Hematopoietic multipotent progenitor cell treated with erythropoietin and hydrocortisone succinate and interleukin-3 and kit ligand, for 6 days (in vitro differentiated cells): ENCODE results near the gene KEL.

ENCODE experiments used
- DNase-seq: peaks from one replicate; pipeline ENCODE4 v3.0.0-alpha.2; 2015

KEL gene

GRCh38 chr7:142961595-142961972 lies 579 bp downstream of the KEL start:
- no peak for DNase-seq

GRCh38 chr7:142960955-142961512 lies 1.1 kb downstream of the KEL start:
- DNase-seq: peak; percentile 55

DNA sequence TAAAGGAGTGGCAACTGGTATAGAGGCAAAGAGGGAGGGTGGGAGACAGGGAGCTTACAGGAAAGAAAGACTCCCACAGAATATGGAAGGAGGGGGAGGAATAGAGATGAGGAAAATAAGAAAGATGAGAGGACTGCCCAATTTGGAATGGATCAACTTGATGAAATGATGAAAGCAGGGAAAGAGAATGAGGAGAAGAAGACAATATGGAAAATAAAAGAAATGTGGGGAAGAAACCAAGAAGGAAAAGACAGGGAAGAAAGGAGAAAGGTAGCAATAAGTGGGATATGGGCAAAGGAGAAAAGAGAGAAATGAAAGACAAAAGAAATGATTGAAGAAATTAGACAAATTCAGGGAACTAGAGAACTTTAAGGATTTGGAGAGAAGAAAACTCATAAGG lies 3.0 kb downstream of the KEL start:
- DNase-seq: no peak

- DNase-seq: no peak
These were observed 4.4 kb downstream of the KEL start for GRCh38 chr7:142957723-142958122.

- no peak for DNase-seq
These were observed 5.1 kb downstream of the KEL start for GRCh38 chr7:142956951-142957623.

GRCh38 chr7:142954680-142955268 lies 7.4 kb downstream of the KEL start:
- DNase-seq: peak; percentile 55

- DNase-seq: no peak
These were observed 11.9 kb downstream of the KEL start for GRCh38 chr7:142950235-142950634.

DNA sequence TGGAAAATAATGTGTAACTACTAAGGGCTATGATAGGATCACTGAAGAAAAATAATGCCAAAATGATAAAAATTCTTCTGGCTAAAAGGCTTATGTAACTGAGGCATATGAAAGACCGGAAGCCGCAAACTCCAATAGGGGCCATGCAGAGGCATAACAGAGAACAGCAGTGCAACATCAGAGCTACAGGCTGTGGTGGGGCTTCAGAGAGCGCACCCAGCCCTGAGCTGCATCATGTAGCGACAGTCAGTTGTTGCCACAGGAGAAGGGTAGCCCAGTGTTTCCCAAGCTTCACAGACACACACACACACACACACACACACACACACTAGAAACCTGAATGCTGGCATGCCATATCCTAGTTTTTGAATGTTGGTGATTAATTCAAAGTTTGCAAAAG lies 13.6 kb downstream of the KEL start:
- no peak for DNase-seq

DNA sequence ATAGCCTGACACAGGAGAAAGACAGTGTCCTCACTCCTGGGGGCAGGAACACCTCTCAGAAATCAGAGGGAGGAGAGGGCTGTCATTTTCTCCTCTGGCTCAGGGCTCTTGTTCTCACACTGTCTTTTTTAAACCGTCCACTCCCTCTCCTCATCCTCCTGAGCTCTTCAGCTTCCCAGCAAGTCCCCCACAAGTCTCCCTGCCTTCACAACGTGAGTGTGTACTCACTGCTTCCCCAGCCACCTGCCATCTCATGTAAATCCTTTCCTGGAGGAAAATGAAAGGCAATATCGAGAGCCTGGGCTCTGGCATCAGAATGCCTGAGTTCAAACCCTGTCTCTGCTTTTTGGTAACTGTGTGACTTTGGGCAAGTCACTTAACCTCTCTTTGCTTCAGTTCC lies 17.2 kb downstream of the KEL start:
- DNase-seq: no peak

- DNase-seq: no peak
These were observed 18.4 kb downstream of the KEL start for GRCh38 chr7:142943706-142944268.

DNA sequence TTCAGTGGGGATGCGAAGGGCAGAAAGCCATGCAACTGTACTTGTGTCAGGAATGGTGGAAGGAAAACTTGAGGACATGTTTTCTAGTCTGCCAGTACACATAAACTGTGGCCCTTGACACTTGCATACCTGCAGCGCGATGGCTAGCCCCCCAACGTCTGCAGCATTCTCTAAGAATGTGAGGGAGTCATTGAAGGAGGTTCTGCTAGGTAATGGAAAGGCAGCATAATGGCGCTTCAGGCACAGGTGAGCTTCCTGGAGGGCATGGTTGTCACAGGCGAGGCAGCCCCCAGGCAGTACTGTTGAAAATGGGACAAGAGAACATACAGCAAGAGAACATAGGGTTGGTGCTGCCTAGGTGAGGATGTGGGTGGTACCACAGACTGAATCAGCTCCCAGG lies 19.4 kb downstream of the KEL start:
- DNase-seq: no peak

- DNase-seq: no peak
These were observed 20.6 kb downstream of the KEL start for GRCh38 chr7:142941541-142941940.

DNA sequence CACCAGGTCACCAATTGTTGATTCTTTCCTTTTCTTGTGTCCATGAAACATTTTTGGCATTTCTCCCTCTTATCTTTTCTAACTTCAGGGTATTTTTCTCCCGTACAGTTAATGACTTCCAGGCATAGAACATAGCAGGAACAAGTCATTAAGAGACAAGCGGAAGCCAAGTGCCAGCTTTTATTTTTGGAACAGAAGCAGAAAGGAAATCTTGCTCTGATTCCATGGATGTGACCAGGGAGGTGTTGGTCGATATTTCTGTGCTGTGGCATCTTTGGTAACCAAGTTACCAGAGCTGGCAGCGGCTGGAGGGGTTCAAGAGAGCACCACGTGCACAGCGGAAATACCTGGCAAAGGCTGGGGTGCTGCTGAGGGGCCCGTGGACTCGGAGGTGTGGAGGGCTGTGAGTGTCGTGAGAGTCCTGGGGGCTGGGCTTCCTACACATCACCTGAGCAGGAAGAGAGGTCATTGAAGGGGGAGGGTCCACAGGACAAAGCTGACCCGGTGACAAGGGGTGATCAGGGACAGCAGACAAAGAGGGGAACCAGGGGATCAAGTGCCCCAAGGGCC lies 21.1 kb downstream of the KEL start:
- no peak for DNase-seq

DNA sequence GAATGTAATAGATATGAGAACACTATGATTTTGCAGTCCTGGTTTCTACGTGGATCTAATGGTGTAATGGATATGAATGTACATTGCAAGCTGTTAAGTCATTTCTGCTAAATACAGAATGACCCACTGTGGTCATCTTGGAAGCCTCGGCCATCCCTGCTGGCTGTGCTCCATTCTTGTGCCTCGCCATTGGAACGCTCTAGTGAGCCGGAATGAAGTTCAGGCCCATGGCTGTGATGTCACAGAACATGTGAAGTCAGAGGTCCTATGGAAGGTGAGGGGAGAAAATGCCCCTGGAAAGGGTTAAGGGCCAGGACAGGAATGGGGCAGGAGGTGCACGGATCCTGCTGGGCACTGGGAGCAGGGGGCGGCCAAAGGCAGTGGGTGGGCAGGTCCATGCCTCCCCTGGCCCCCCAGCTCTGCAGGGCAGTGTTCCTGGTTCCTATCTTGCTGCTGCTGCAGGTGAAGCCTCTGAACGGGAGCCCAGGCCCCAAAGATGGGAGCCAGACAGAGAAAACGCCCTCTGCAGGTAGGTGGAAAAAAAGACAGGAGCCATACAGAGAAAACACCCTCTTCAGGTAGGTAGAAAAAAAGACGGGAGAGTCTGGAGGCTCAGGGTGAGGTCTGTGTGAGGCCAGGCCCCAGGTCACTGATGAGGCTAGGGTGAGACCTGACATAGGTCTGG lies 22.8 kb downstream of the KEL start, which contains the start of gene LLCFC1:
TSS of gene LLCFC1 (plus strand) at position 259 of the 685 bp plus-strand sequence. CDS start at position 397, 138 bp downstream.
- peak; percentile 50 for DNase-seq

GRCh38 chr7:142938611-142939010 lies 23.6 kb downstream of the KEL start:
- DNase-seq: no peak

DNA sequence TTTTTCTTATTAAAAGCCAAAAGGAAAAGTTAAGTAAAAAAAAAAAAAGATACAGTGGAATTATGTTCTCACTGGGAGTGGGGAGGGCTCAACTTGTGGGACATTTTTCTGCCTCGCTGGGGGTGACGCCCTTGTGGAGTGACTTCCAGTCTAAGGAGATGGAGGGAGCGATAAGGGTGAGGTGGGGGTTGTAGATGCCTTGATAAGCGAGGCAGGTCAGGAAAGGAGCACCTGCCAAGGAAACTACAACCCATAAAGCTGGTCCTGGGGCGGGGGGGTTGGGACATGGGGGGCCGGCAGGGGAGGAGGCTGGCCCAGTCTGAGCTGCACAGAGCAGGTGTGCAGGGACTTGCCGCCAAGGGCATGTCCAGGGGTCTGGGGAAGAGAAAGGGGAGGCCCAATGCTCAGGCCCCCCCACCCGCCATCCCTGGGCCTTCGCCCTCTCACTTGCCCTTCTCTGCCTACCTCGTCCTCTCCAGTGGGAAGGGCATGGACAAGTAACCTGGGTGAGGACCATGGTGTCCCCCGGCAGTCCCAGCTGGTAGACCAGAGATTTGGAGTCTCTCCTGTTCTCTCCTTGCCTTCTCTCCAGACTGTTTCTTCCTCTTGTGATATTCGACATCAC lies 26.1 kb downstream of the KEL start:
- DNase-seq: no peak

- DNase-seq: no peak
These were observed 28.1 kb downstream of the KEL start for GRCh38 chr7:142934056-142934455.

DNA sequence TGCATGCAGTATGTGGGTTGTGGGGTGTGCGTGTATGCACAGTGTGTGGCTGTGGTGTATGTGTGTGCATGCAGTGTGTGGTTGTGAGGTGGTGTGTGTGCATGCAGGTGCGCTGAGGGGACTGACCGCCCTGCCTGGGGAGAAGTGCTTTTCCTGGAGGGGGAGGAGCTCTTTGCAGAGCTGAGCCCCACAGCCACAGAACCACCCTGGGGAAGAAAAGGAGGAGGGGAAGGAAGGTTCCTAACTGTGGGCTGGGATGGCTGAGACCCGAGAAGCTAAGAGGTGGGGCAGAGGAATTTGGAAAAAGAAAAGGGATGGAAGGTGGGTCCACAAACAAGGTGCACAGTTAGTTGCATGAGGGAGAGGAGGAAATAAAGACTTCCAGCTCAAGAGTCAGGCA lies 28.5 kb downstream of the KEL start, which contains the start of gene TRPV5:
TSS of gene TRPV5 (minus strand) at position 123 of the 400 bp plus-strand sequence. CDS start 287 bp downstream, outside the sequence.
- DNase-seq: no peak

GRCh38 chr7:142933092-142933475 lies 29.1 kb downstream of the KEL start:
- no peak for DNase-seq

GRCh38 chr7:142932386-142933091 lies 29.6 kb downstream of the KEL start:
- no peak for DNase-seq

DNA sequence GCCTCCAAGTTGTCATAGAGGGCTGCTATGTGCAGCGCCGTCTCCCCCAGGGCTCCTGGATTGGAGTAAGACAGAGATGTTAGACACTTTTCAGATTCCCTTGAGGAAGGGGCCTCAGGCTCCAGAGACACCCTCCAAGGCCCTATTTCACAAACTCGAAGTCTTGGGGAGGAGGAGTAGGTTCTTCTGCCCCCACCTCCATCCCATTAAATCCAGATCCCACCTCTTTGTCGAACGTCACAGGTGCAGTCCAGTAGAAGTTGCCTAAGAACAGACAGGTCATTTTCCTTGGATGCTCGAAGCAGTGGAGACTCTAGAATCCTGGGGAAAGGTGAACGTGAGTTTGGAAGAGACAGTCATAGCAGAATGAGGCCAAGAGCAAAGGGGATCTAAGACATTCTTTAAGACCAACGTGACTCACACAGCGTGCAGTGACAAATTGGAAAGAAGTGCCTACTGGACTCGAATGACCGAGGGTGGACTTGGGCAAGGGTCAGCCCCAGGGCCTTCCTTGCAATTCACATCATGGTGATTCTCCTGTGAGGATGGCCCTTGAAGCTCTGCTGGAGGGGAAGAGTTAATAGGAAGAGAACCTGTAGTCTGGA lies 31.9 kb downstream of the KEL start:
- no peak for DNase-seq

DNA sequence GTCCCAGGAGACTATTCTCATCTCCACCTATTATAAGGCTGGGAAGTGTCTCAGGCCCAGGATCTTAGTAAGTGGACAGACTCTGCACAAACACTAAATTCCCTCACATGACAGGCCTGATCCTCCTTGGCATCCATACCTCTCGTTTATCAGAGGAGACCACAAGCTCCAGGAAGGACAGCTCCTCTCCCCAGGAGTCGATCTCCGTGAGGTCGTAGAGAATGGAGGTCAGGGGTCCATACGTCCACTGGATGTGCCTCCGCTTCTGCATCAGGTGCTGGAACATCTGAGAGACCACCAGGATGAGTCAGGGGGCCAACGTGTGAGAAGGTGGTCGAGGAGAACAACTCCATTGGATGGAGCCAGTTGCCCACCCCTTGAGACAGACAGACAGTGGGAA lies 34.2 kb downstream of the KEL start:
- no peak for DNase-seq
